Measurements from ENCODE around the gene CDH8.

Gene CDH8

DNA sequence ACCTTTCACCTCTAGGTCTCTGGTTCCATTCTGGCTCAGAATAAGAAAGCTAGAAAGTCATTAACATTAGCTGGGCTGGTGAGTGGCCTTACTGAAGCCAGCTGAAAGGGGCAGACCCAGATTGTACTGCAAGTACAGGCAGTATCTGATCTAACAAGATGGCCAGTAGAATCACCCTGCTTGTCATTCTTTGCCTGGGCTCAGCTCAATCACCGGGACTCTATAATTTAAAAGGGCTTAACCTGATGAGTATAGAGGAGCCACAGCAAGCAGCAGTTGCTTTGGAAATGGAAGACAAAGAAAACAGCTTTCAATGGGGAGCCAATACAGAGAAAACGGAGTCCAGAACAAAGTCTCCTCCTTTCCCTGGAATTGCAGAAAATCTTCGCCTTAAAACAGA, 13.6 kb downstream of the CDH8 start:
- DNase-seq, result no peak

GRCh38 chr16:62021161-62021581, 15.1 kb downstream of the CDH8 start:
- DNase-seq, result no peak

DNA sequence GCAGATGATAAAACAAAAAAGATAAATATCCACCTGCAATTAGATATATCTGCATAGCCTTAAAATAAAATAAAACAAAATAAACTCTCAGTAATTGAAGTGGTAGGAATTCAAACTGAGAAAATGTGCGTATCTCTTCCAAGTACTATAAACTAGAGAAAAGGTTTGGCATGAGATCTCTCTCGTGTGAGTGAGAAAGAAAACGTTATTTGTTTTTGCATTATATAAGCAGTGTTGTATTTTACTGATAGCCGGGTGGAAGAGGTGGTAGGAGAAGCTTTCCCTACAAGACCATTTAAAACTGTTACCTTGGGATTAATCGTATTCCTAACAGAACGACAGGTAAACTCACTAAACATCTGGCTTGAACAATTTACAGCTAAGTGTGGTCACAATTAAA, 15.6 kb downstream of the CDH8 start:
- DNase-seq, result no peak

DNA sequence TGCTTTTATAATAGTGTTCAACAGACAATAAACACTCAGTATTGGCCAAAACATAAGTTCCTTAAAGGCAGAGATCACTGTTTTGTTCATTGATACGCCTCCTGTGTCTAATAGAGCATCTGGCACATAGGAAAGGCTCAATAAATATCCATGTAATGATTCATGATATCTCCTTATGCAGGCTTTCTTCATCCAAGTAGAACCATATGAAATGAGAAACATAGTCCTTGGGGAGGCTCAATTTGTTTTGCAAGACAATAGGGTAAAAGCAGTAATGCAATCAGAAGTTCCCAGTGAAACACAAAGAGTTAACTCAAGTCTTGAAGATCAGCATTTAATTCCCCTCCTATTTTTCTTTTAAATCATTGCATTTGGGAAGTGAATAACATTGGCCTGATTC, 16.4 kb downstream of the CDH8 start:
- DNase-seq, result no peak

DNA sequence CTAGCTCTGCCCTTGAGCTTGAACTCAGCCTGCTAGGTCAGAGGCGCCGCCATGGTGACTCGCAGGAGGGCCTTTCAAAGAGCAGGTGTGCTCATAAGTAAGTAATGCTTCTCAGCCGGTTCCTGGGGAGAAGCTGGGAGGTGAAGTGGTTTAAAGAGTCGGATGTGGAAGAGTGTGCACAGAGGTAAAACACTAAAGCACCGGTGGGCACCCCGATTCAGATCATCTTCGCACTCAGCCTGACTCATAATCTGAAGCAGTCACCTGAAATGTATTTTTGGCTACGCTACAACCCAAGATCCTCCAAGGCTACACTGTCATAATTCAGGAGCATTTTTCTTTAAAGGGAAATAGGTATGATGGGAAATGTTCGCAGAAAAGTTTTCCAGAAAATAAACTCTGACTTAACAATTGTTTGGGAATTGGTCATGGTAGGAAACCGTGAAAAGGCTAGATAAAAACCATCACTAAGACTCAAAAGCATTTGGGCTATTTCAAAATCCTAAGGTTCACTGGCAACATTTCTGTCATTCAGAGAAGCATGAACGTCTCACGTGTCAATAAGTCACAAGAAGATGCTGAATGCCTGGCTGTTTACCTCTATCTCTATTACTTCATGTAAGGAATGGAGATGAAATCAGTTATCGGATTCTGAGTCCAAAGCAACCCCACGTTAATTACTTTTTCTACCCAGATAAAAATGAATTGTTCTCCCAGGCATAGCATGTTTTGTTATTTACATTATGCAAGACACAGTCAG, 17.8 kb downstream of the CDH8 start:
- no peak for DNase-seq

DNA sequence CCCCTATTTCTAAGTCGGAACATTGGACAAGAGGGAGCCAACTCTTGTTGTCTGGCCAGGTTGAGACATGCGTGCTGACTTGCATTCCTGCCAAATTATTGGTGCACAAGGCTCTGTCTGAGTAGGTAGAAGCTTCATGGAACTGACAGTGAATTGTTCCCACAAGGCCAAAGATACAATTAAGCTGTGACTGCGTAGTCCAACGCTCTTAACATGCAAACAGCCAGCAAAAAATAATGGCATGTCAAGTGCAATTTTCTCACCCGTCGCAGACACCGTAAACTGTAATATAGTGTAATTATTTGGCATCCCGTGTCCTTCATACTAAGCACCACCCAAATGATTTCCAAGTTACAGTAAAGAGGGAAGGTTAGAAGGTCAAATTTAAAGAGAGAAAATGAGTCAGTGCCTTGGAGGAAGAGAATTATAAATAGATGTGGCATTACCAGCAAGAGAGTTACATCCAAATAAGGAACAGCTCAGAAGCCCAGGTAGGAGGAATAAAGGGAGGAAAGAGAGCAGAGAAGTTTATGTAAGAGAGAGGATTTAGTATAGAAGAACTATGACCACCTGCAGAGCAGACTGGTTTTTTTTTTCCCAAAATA, 21.8 kb downstream of the CDH8 start:
- no peak for DNase-seq

DNA sequence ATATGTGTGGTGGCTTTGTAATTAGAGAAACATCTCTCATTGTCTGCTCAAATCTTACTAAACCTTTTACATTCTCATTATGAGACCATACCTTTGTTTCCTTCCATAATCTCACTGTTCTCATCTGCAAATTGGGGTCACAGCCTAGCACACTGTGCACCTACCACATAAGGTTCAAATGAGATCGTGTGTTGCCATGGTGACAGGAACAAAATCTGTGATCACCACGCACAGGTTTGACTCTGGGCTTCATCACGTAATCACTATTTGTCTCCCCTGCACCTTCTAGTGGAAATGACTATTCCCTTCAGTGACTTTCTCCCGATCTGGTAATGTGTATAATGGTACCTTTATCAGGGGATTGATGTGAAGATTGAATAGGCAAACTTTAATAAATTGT, 26.1 kb downstream of the CDH8 start:
- no peak for DNase-seq

- no peak for DNase-seq
Measured at GRCh38 chr16:61998460-61998859, 37.8 kb downstream of the CDH8 start.

DNA sequence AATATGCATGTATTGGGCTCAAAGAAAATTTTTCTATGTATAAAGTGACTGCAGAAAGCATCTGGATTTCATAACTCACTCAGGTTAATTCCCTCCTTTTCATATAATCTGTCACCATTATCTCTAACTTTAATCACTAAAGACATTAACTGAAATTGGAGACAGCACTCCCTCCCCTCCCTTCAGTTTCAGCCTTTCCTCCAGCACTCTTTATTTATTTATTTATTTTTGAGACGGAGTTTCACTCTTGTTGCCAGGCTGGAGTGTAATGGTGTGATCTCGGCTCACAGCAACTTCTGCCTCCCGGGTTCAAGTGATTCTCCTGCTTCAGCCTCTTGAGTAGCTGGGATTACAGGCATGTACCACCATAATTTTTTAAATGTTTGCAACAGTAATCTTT, 43.1 kb downstream of the CDH8 start:
- no peak for DNase-seq

- no peak for DNase-seq
Measured at GRCh38 chr16:61987474-61988012, 48.7 kb downstream of the CDH8 start.

GRCh38 chr16:61969077-61969382, 67.2 kb downstream of the CDH8 start:
- DNase-seq, result no peak

- DNase-seq, result no peak
Measured at GRCh38 chr16:61968242-61969076, 67.8 kb downstream of the CDH8 start.

DNA sequence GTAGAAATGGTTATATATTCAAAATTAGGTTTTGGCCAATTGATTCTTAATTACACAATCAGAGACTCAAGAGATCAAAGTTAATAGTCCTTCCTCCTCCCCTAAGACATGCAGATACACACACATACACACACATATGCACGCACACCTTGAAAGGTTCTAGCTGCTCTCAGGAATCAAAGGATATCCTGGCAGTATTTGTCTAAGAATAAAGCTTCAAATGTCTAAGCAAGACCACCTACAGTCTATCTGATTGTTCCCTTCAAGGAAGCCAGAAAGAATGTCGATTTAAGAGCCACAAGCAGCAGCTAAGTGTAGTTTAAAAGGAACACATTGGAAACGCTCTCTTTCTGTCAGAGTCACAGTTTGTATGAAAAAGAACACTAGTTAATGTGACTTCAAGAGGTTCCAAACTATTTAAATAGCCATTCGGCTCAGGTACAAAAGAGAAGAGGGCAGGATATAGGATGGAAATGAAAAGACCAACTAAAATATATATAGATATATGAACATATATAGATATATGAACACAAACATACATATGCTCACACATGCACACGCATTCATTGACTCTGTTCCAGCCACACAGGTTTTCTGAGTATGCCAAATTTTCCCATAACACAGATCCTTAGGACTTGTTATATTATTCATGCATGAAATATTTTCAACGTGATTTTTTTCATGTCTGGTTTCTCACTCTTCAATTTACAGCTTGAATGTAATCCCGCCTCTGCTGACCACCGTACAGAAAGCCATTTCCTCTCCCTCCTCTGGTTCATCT, 79.0 kb downstream of the CDH8 start:
- DNase-seq, result no peak

DNA sequence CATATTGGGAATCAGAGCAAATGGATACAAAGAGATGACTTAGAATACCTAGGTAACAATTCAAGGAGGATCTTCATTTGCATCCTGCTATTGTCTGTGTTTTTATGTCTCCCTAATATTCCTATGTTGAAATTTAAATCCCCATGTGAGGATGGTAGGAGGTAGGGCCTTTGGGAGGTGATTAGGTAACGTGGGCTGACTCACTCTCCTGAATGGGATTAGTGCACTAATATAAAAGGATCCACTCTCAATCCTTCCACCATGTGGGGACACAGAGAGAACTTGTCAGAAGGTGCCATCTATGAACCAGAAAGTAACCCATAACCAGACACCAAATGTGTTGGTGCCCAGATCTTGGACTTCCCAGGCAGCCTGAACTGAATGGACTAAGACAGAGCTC, 83.4 kb downstream of the CDH8 start:
- peak; percentile 3 for DNase-seq

DNA sequence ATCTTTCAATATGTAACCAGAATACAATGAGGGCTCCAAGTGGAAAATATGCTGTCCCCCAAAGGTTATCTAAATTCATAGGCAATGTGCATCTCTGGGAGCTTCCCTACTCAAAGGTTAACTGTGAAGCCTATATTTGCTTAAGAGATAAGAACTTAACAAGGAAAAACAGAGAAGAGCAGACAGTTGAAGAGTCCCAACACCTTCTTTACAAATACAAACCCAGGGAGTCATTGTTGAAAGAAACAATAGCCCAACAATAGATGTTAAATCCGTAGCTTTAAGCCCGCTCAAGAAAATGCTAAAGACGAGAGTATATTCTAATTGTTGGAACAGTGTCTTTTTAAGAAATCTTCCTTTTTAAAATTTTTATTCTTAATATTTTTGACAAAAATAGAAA, 87.8 kb downstream of the CDH8 start:
- no peak for DNase-seq

GRCh38 chr16:61946019-61946418, 90.2 kb downstream of the CDH8 start:
- DNase-seq, result no peak

DNA sequence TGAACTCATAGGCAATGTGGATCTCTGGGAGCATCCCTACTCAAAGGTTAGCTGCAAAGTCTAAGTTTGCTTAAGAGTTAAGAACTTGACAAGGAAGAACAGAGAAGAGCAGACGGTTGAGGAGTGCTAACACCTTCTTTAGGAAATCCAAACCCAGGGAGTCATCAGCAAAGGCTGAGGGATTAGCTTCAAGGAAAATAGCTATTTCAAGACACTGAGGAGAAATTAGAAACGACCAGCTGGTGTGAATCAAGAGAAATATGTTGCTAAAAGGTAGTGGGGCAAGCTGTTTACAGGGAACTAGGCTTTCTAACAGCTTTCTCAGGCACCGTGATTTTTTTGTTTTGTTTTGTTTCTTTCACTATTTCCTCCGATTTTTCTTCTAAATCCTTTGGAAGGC, 90.7 kb downstream of the CDH8 start:
- DNase-seq, result no peak

DNA sequence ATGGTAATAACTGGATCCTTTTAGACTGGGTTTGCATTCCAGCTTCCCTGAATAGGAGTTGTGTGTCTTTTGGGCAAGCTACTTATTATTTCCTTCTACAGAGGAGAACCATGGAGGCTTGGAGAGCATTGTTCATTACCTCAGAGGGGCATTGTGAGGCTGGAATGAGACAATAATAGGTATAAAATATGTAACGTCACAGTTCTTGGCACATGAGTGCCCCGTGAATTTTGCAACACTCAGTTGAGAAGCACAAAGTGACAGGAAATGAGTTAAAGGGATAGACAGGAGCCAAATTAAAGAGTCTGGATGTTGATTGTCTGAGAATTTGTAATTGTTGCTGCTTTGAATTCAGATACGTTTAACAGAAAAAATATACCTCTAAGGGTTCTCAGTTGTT, 92.2 kb downstream of the CDH8 start:
- DNase-seq, result no peak

- DNase-seq, result no peak
Measured at GRCh38 chr16:61940611-61941010, 95.6 kb downstream of the CDH8 start.

- DNase-seq, result no peak
Measured at GRCh38 chr16:61937646-61938045, 98.6 kb downstream of the CDH8 start.

- DNase-seq, result no peak
Measured at GRCh38 chr16:61936522-61936921, 99.7 kb downstream of the CDH8 start.

DNA sequence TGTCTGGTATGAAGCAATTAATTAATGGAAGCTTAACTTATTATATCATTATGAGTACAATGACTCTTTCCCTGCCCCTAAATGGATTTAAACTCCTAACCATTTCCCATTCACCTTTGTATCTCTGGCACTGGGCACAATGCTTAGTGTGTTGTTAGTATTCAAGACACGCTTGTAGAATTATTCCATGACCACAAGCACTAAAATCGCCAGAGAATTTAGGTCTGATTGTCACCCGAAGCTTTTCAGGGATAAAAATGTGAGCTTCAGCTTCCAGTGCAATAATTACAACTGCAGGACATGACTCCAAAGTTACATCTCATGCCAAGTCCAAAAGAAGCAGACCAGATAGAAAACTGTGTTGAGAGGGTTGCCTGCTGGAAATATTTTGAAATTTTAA, 101.6 kb downstream of the CDH8 start:
- no peak for DNase-seq

DNA sequence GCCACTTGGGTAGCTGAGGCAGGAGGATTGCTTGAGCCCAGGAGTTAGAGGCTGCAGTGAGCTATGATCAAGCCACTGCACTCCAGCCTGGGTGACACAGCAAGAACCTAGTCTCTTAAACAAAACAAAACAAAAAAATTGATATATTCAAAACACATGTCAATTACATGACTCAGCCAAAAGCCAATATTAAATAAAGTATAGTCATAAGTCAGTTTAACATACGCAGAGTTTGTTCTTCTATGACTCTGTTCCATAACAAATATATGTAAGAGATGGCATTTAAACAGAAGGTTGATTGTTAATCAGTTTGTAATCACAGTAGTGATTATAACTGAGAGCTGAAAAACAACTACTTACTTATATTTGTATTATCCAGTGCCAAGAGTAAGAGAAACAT, 106.5 kb downstream of the CDH8 start:
- DNase-seq, result no peak
